Right atrium auricular region (tissue), 2 donors: Measurements from ENCODE around the gene RANBP1. TPM values are rescaled to one million over a fixed set of nuclear protein-coding genes. Genes with fewer than 3 reads are reported as not detected.
A peak's percentile ranks its signal among the peaks of the same experiment; 100 is the strongest.

Source experiments
- DNase-seq: peaks from one replicate; pipeline ENCODE4 v3.0.0-alpha.2; 2019; ENCODE audit warnings: low spot score
- H3K27ac ChIP-seq, 2 donors: fragments of 200-600 bp; sonication (generic); 1 replicate in 1 of 2; 2 replicates in 1 of 2; pipeline ENCODE4 v1.5.1; 2016 to 2019
- H3K27me3 ChIP-seq, 2 donors: fragments of 200-600 bp; sonication (generic); one replicate each; pipeline versions ENCODE4 v1.5.1 to v1.6.0; 2017 to 2019
- H3K36me3 ChIP-seq: fragments of 200-600 bp; sonication (generic); one replicate; pipeline ENCODE4 v1.5.1; 2016
- H3K4me1 ChIP-seq, 2 donors: fragments of 200-600 bp; sonication (generic); one replicate each; pipeline versions ENCODE4 v1.5.1 to v1.6.0; 2017 to 2019
- H3K4me3 ChIP-seq, 2 donors: fragments of 200-600 bp; sonication (generic); 1 replicate in 1 of 2; 2 replicates in 1 of 2; pipeline ENCODE4 v1.5.1; 2017 to 2019; ENCODE audit warnings: mild to moderate bottlenecking in 1 of 2, moderate library complexity in 1 of 2
- H3K9me3 ChIP-seq, 2 donors: fragments of 200-600 bp; sonication (generic); one replicate each; pipeline ENCODE4 v1.5.1; 2019
- CTCF ChIP-seq, 2 donors: fragments of 200-600 bp; sonication (generic); IDR thresholded peaks; one replicate each; pipeline ENCODE4 v1.5.1; 2019; ENCODE audit warnings: antibody characterized with exemption in 2 of 2
- total RNA-seq, 2 donors: library from RNA; depleted of rRNA; stranded (reverse); fragments of >200 nt; gene quantifications; one replicate each; pipeline ENCODE4 v1.1.0, GENCODE V29; 2016

RANBP1 gene
- total RNA-seq, 2 donors from 2014 or later, result 63.6 to 96.5 TPM

GRCh38 chr22:20076627-20077172 is 39.2 kb upstream of the RANBP1 start:
- no peak for DNase-seq
- Histone ChIP-seq H3K4me1 (peaks cover 0 to 12% of the 10 kb centered on the region in 2 donors), H3K36me3 (no peaks in the 10 kb centered on the region), H3K27me3 (no peaks in the 10 kb centered on the region), H3K27ac (no peak overlapping the region), H3K9me3 (no peaks in the 10 kb centered on the region), H3K4me3 (no peak overlapping the region)
- TF ChIP-seq CTCF (IDR thresholded peaks at IDR 0.05), result no peak

- Histone ChIP-seq H3K9me3 (no peaks in the 10 kb centered on the region), H3K27me3 (no peaks in the 10 kb centered on the region), H3K4me1 (peaks cover 0 to 44% of the 10 kb centered on the region in 2 donors), H3K36me3 (no peaks in the 10 kb centered on the region), H3K4me3 (peak within 1 kb of the TSS; percentile 69 to 87), H3K27ac (peak within 1 kb of the TSS; percentile 87 to 93)
- no peak for TF ChIP-seq CTCF (IDR thresholded peaks at IDR 0.05)
- peak; percentile 88 for DNase-seq
Observed at GRCh38 chr22:20079745-20080444, 36.0 kb upstream of the RANBP1 start, which contains the start of gene DGCR8. Gene DGCR8 (plus strand): TSS chr22:20080241. CDS start chr22:20085964, 5,723 bp downstream.

- Histone ChIP-seq H3K4me1 (peaks cover 0 to 49% of the 10 kb centered on the region in 2 donors), H3K27me3 (no peaks in the 10 kb centered on the region), H3K27ac (peak overlapping the region; percentile 87), H3K36me3 (no peaks in the 10 kb centered on the region), H3K9me3 (no peaks in the 10 kb centered on the region), H3K4me3 (peak overlapping the region; percentile 69 to 87)
- no peak for TF ChIP-seq CTCF (IDR thresholded peaks at IDR 0.05)
- peak; percentile 63 for DNase-seq
Observed at GRCh38 chr22:20080445-20080775, 35.5 kb upstream of the RANBP1 start.

GRCh38 chr22:20080776-20081654 is 34.9 kb upstream of the RANBP1 start:
- Histone ChIP-seq H3K36me3 (peaks cover 4% of the 10 kb centered on the region), H3K27ac (peak overlapping the region; percentile 87), H3K4me3 (peak overlapping the region; percentile 69 to 87), H3K27me3 (no peaks in the 10 kb centered on the region), H3K9me3 (no peaks in the 10 kb centered on the region), H3K4me1 (peaks cover 0 to 53% of the 10 kb centered on the region in 2 donors)
- no peak for TF ChIP-seq CTCF (IDR thresholded peaks at IDR 0.05)
- no peak for DNase-seq

- Histone ChIP-seq H3K4me1 (peaks cover 0 to 53% of the 10 kb centered on the region in 2 donors), H3K27me3 (no peaks in the 10 kb centered on the region), H3K4me3 (no peak overlapping the region), H3K36me3 (peaks cover 27% of the 10 kb centered on the region), H3K27ac (peak overlapping the region in 1 of 2 donors; percentile 36), H3K9me3 (no peaks in the 10 kb centered on the region)
- no peak for DNase-seq
- TF ChIP-seq CTCF (IDR thresholded peaks at IDR 0.05), result no peak
Observed at GRCh38 chr22:20083157-20083890, 32.6 kb upstream of the RANBP1 start.
